Ishikawa (cell line): ENCODE results near the gene DOCK8.
A peak's percentile ranks its signal among the peaks of the same experiment; 100 is the strongest.

Experiments
- CEBPB ChIP-seq: IDR thresholded peaks from 2 replicates; pipeline ENCODE4 v1.6.1; 2012
- CREB1 ChIP-seq: IDR thresholded peaks from 2 replicates; pipeline ENCODE4 v1.6.1; 2012; ENCODE audit warnings: low read depth
- EGR1 ChIP-seq: IDR thresholded peaks from 2 replicates; pipeline ENCODE4 v1.6.1; 2012
- RAD21 ChIP-seq: IDR thresholded peaks from 2 replicates; pipeline ENCODE4 v1.6.1; 2012; ENCODE audit warnings: low read depth
- TAF1 ChIP-seq: IDR thresholded peaks from 2 replicates; pipeline ENCODE4 v1.6.1; 2012; ENCODE audit warnings: low read depth, mild to moderate bottlenecking
- TEAD4 ChIP-seq: IDR thresholded peaks from 2 replicates; pipeline ENCODE4 v1.6.1; 2012
- YY1 ChIP-seq: IDR thresholded peaks from 2 replicates; pipeline ENCODE4 v1.6.1; 2012; ENCODE audit warnings: low read depth
- ZBTB7A ChIP-seq: IDR thresholded peaks from 2 replicates; pipeline ENCODE4 v1.6.1; 2012; ENCODE audit warnings: low read depth
- TF ChIP-seq, protein P1 (sequence below): IDR thresholded peaks from 2 replicates; pipeline ENCODE4 v1.6.1; 2012

DNA sequence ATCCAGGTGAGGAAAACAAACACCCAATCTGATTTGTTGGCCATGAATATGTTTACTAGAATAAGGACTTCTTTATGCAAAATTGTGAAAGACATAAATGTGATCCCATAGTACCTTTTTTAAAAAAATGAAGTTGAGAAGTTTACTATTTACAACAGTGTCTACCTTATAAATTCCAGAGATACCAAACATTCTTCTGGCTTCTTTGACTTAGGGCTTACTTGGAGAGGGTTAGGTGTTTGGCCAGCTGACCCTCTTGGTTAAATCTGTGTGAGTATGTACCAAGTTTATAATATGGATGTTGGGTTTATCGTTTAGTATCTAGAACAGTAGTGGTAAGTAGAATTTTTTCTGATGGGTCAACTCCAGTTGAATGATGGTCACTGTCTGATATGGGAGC lies 212.3 kb downstream of the DOCK8 start:
- TF ChIP-seq ZBTB7A (no peak), RAD21 (no peak), TEAD4 (peak; percentile 78), EGR1 (no peak), YY1 (no peak), CREB1 (no peak), TAF1 (no peak), CEBPB (no peak)
- TF ChIP-seq, protein P1, sequence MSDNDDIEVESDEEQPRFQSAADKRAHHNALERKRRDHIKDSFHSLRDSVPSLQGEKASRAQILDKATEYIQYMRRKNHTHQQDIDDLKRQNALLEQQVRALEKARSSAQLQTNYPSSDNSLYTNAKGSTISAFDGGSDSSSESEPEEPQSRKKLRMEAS, result no peak
